SK-N-SH treated with all-trans-retinoic acid at 6 μM for 48 hours (cell line): Measurements from ENCODE around the gene SOX13.

ENCODE experiments used
- ATAC-seq: fragments of 200-7000 bp; cut with Tn5 transposase; 3 replicates; pipeline ENCODE4 v1.9.1; 2020; ENCODE audit warnings: mild to moderate bottlenecking, moderate library complexity
- ARNTL ChIP-seq: fragments of 450-650 bp; formaldehyde crosslinking; IDR thresholded peaks from 2 replicates; pipeline ENCODE4 v1.5.0; 2020; ENCODE audit warnings: low read depth, mild to moderate bottlenecking, moderate library complexity, borderline replicate concordance
- BACH2 ChIP-seq: fragments of 250-450 bp; sonication (Bioruptor Pico); IDR thresholded peaks from 2 replicates; pipeline ENCODE4 v1.9.0; 2021; ENCODE audit warnings: mild to moderate bottlenecking, borderline replicate concordance
- CREB5 ChIP-seq: fragments of 250-450 bp; sonication (Bioruptor Pico); IDR thresholded peaks from 2 replicates; pipeline ENCODE4 v1.5.1; 2020; ENCODE audit warnings: low read depth, mild to moderate bottlenecking, moderate library complexity
- CSDC2 ChIP-seq: fragments of 250-450 bp; sonication (Bioruptor Pico); IDR thresholded peaks from 2 replicates; pipeline ENCODE4 v1.5.0; 2020; ENCODE audit warnings: mild to moderate bottlenecking, moderate library complexity
- CSRNP3 ChIP-seq: fragments of 250-450 bp; sonication (Bioruptor Pico); IDR thresholded peaks from 2 replicates; pipeline ENCODE4 v1.5.1; 2021; ENCODE audit warnings: mild to moderate bottlenecking, moderate library complexity
- GLIS3 ChIP-seq: fragments of 250-450 bp; sonication (Bioruptor Pico); IDR thresholded peaks from 2 replicates; pipeline ENCODE4 v1.5.0; 2020; ENCODE audit warnings: mild to moderate bottlenecking, moderate library complexity
- ISL1 ChIP-seq: fragments of 250-450 bp; sonication (Bioruptor Pico); IDR thresholded peaks from 2 replicates; pipeline ENCODE4 v2.1.2; 2022; ENCODE audit warnings: mild to moderate bottlenecking, moderate library complexity
- OSR1 ChIP-seq: fragments of 250-450 bp; sonication (Bioruptor Pico); IDR thresholded peaks from 2 replicates; pipeline ENCODE4 v1.8.0; 2022; ENCODE audit warnings: moderate library complexity, mild to moderate bottlenecking, inconsistent platforms
- PATZ1 ChIP-seq: fragments of 250-450 bp; sonication (Bioruptor Pico); IDR thresholded peaks from 2 replicates; pipeline ENCODE4 v1.8.0; 2020; ENCODE audit warnings: mild to moderate bottlenecking, moderate library complexity, borderline replicate concordance
- SNAI2 ChIP-seq: fragments of 250-450 bp; sonication (Bioruptor Pico); IDR thresholded peaks from 2 replicates; pipeline ENCODE4 v1.5.0; 2020; ENCODE audit warnings: mild to moderate bottlenecking, moderate library complexity
- TCF4 ChIP-seq: fragments of 250-450 bp; sonication (Bioruptor Pico); IDR thresholded peaks from 2 replicates; pipeline ENCODE4 v1.8.0; 2021; ENCODE audit warnings: mild to moderate bottlenecking, moderate library complexity, borderline replicate concordance
- TOX ChIP-seq: fragments of 250-450 bp; sonication (Bioruptor Pico); IDR thresholded peaks from 2 replicates; pipeline ENCODE4 v1.8.0; 2021; ENCODE audit warnings: mild to moderate bottlenecking, moderate library complexity, borderline replicate concordance
- TSHZ2 ChIP-seq: fragments of 250-450 bp; sonication (Bioruptor Pico); IDR thresholded peaks from 2 replicates; pipeline ENCODE4 v1.5.0; 2020; ENCODE audit warnings: mild to moderate bottlenecking, moderate library complexity
- ZFP3 ChIP-seq: fragments of 250-450 bp; sonication (Bioruptor Pico); IDR thresholded peaks from 2 replicates; pipeline ENCODE4 v1.5.0; 2020; ENCODE audit warnings: mild to moderate bottlenecking, moderate library complexity
- ZNF565 ChIP-seq: fragments of 450-650 bp; formaldehyde crosslinking; conservative IDR thresholded peaks from 2 replicates; pipeline ENCODE4 v1.5.0; 2020; ENCODE audit warnings: low read depth, mild to moderate bottlenecking, moderate library complexity
- ZNF70 ChIP-seq: fragments of 450-650 bp; formaldehyde crosslinking; IDR thresholded peaks from 2 replicates; pipeline ENCODE4 v1.5.0; 2020; ENCODE audit warnings: mild to moderate bottlenecking, moderate library complexity
- ZNF8 ChIP-seq: fragments of 450-650 bp; formaldehyde crosslinking; IDR thresholded peaks from 2 replicates; pipeline ENCODE4 v1.5.0; 2020; ENCODE audit warnings: mild to moderate bottlenecking, moderate library complexity
- TF ChIP-seq, protein P1 (sequence below): fragments of 250-450 bp; sonication (Bioruptor Pico); IDR thresholded peaks from 2 replicates; pipeline ENCODE4 v1.8.0; 2021; ENCODE audit warnings: low read depth, mild to moderate bottlenecking, moderate library complexity, borderline replicate concordance

SOX13 gene

DNA sequence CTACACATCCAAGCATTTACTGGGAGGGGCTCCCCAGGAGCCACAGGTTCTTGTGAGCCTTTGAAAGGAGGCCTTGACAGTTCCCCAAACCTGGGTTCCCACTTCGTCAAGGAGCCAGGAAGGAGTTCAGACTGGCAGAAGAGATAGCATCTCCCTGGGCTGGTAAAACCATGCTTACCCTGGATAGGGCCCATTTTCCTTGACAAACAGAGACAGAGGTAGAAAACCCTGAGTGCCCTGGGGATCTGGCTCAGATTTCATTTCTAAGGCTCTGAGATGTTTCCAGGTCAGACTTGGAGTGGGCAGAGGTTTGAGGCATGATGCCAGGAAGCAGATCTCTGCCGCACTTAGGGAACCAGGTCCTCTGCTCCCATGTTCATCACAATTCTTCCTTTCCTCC, 76.2 kb downstream of the SOX13 start (continued):
- TF ChIP-seq TSHZ2 (CRISPR knock-in tag), result no peak
- no peak for TF ChIP-seq ISL1 (CRISPR knock-in tag)
- no peak for TF ChIP-seq BACH2
- TF ChIP-seq ARNTL (CRISPR knock-in tag), result no peak

- no peak for ATAC-seq
- no peak for TF ChIP-seq ZNF8 (CRISPR knock-in tag)
- TF ChIP-seq CREB5, result no peak
- TF ChIP-seq TSHZ2 (CRISPR knock-in tag), result no peak
- TF ChIP-seq, protein P1, sequence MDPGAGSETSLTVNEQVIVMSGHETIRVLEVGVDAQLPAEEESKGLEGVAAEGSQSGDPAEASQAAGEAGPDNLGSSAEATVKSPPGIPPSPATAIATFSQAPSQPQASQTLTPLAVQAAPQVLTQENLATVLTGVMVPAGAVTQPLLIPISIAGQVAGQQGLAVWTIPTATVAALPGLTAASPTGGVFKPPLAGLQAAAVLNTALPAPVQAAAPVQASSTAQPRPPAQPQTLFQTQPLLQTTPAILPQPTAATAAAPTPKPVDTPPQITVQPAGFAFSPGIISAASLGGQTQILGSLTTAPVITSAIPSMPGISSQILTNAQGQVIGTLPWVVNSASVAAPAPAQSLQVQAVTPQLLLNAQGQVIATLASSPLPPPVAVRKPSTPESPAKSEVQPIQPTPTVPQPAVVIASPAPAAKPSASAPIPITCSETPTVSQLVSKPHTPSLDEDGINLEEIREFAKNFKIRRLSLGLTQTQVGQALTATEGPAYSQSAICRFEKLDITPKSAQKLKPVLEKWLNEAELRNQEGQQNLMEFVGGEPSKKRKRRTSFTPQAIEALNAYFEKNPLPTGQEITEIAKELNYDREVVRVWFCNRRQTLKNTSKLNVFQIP (CRISPR knock-in tag), result no peak
- no peak for TF ChIP-seq GLIS3 (CRISPR knock-in tag)
- TF ChIP-seq TOX (CRISPR knock-in tag), result no peak
- TF ChIP-seq CSRNP3 (CRISPR knock-in tag), result no peak
- TF ChIP-seq CSDC2 (CRISPR knock-in tag), result no peak
- no peak for TF ChIP-seq SNAI2
- TF ChIP-seq ZNF70, result no peak
- TF ChIP-seq ZFP3, result no peak
- no peak for TF ChIP-seq OSR1
- no peak for TF ChIP-seq ARNTL (CRISPR knock-in tag)
- TF ChIP-seq TCF4 (CRISPR knock-in tag), result no peak
- TF ChIP-seq, all 23 proteins: peak for 0
Measured at GRCh38 chr1:204149635-204150565, 77.0 kb downstream of the SOX13 start.

- TF ChIP-seq ZNF565 (CRISPR knock-in tag) (no peak), PATZ1 (no peak)
Measured at GRCh38 chr1:204150702-204151551, 78.0 kb downstream of the SOX13 start.

More at GRCh38 chr1:204150702-204151551, 78.0 kb downstream of the SOX13 start:
- peak; percentile 19 for ATAC-seq
